HG02885 (cell line): Measurements from ENCODE around the gene TNRC6B.

ENCODE experiments used
- ATAC-seq: cut with Tn5 transposase; IDR thresholded peaks from one replicate; pipeline ENCODE4 v1.9.1; 2021; ENCODE audit warnings: mild to moderate bottlenecking; ENCODE audit not compliant: unreplicated experiment, poor library complexity

TNRC6B gene

GRCh38 chr22:40312050-40312449 is 134.3 kb downstream of the TNRC6B start:
- ATAC-seq: no peak

GRCh38 chr22:40313007-40313406 is 135.3 kb downstream of the TNRC6B start:
- ATAC-seq: no peak

DNA sequence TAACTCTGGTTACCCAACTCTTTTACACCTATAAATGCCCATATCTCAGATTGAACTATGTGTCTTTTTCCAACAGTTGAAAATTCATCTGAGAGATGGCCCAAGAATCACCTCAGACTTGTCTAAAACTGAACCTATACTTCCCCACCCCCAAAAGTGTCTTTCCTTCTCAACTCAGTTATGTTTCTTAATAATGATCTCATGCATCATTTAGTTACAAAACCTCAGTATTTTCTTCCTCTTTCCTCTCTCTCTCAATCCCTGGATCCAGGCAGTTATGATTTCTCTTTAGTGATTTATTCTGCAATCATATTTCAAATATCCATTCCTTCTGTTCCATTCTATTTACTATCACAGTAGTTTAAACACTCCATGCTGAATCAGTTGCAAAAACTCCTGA is 136.3 kb downstream of the TNRC6B start:
- no peak for ATAC-seq

DNA sequence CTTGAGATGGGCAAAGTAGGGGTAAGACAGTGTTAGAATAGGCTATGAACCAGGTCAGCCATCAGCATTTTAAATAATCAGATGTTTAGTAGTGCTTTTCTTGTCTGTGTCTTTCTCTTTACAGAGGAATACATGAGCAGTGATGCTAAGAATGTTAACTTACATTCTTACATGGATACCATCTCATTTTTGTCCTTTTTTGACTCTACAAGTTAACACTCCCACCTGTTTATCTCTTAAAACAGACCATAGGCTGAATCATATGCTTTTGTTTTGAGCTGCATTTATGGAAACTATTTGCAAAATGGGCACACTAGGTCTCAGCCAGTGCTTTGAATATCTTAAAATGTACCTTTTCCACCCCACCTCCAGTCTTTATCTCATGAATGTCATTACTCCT is 143.0 kb downstream of the TNRC6B start:
- no peak for ATAC-seq

GRCh38 chr22:40322021-40322420 is 144.3 kb downstream of the TNRC6B start:
- no peak for ATAC-seq

GRCh38 chr22:40322818-40323447 is 145.2 kb downstream of the TNRC6B start:
- no peak for ATAC-seq

- no peak for ATAC-seq
Observed at GRCh38 chr22:40323681-40324171, 146.0 kb downstream of the TNRC6B start.

DNA sequence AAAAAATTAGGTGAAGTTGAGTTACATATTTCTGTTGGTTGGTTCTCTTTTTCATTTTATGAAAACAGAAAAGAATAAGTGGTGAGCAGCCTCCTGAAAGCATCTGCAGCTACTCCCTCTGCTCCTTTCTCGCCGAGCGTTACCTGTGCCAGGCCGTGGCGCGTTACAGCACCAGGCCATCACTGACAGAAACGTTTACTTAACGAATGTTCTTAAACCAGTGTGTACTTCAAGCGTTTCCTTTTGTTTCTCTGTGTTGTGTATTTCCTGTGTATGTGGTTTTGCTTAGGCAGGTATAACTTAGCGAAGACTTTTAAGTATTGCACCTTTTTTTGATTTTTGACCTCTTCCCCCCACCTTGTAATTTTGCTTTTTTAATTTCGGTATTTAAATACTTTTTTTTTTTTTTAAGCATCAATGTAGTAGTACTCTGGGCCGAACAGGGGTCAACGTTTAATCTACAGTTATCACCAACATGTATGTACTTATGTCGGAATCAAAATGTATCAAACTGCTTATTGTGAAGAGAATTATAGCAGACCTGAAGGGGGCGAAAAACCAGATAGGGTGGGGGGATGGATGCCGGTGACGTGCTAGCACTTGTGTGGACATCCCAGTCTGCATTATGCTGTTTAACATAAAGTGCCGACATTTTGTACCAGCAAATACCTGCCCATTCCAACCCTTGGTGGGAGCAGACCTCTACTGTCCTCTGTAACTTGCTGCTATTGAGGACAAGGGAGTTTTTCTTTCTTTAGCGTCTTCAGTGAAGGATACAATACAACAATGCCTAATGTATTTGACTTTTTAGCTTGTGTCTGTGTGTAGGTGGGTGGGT is 147.0 kb downstream of the TNRC6B start:
- no peak for ATAC-seq

- no peak for ATAC-seq
Observed at GRCh38 chr22:40325315-40325714, 147.6 kb downstream of the TNRC6B start.

DNA sequence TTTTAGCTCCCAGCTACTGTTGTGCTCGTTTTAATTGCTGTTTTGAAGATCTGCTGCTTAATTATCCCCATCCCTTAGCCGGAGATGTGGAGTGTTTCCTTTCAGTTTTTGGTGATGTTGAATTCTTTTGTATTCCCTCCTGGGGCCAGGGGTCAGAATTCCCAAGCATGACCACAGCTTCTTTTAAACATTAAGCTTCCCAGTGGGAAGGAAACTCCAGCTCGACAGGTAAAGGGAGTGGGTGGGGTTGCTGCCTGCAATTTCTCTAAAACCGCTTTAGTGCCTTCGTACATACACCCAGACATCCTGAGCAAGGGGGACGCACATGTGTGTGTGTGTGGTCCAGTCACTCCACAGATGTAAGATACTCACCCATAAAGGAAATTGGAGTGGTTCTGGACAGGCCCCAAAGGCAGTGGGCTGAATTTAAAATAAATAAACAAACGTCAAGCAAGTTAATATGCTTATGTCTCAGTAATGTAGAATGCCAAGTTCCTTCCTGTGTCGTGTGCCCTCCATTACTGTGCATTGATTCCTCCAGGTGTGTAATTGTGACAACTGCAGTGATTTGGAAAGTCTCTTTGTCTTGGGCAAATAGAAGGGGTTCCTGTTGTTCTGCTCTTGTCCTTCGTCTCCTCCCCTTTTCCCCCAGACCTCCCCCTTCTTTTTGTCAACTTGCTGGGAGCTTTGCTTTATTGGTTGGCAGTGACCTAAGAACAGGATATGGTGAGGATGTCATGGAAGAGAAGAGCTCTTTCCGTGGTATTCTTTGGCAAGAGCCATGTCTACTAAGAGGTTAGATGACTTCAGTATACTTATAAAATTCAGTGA is 149.4 kb downstream of the TNRC6B start:
- ATAC-seq: no peak

DNA sequence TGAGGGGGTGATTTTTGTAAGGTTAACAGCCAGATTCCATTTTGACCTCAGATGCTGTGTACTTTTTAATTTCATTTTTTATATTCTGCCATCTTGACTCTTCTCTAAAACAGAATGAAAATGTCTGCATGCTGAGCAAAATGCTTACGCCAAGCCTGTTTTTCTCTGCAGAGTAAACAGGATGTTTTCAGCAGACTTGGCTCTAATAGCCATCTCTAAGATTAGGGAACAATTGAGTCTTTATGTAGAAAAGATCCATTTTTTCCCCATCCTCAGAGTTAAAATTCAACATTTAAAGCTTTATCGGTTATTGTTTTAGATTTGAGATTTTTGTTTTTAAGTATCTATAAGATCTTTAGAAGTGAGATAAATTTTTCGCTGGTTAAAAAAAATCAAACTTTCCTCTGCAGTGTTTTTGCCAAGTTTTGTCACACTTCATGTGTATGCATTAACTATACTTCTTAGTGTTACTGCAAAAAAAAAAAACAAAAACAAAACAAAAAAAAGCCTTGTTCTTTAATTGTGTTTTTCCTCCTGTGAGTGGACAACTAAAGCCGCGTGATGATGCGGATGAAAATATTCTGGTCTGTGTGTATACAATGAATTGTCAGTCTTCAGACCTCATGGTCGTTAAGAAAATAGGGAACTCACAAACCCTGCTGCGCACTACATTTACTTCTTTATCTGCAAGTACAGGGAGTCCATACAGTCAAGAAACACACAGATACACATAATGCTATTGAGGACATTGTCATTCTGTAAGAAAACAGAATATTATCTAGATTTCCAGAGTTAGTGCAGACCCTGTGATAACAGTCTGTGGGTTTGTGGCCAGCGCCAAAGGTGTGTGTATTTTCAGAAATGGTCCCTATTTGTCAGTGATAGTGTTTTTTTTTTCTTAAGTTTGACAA is 151.1 kb downstream of the TNRC6B start:
- no peak for ATAC-seq

- ATAC-seq: no peak
Observed at GRCh38 chr22:40329466-40329865, 151.7 kb downstream of the TNRC6B start.

GRCh38 chr22:40330086-40330485 is 152.4 kb downstream of the TNRC6B start:
- no peak for ATAC-seq

- ATAC-seq: no peak
Observed at GRCh38 chr22:40330615-40331014, 152.9 kb downstream of the TNRC6B start.

- ATAC-seq: no peak
Observed at GRCh38 chr22:40331706-40332105, 154.0 kb downstream of the TNRC6B start.

DNA sequence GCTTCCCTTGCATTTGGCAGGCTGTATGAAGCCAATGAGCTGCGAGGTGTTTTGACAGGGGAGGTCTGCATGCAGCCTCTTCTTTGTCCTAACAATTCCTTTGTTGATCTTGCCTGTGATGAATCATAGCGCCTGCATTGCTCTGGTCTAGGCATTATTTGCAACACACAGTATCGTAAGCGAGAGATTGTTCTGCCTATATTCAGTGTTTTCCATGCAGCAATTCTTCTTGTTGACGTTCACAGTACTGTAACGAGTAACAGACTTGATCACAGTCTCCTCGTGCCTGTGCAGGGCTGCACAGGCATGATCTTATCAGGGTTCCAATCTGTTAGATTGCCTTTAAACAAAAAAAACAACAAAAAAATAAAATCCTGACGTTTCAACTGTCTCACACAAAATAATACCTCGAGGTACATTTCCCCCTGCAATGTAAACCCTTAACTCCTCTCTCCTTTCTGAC is 154.6 kb downstream of the TNRC6B start:
- ATAC-seq: no peak

DNA sequence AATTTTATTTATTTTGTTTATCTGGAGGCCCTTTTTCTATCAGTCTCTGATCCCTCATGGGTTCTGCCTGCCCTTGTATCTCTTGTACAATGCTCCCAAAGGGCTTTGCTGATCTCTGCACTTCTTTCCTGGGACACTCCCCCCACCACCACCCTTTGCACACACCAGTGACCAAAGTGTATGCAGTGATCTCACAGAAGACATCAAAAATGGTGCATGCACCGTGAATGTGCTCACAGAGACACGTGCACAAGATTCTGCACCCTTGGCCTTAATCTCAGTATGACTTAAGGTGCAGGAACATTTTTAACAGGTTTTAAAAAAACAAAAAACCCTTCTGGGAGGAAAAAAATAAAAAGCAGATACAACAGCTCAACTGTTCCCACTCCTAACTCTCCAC is 156.3 kb downstream of the TNRC6B start:
- no peak for ATAC-seq

DNA sequence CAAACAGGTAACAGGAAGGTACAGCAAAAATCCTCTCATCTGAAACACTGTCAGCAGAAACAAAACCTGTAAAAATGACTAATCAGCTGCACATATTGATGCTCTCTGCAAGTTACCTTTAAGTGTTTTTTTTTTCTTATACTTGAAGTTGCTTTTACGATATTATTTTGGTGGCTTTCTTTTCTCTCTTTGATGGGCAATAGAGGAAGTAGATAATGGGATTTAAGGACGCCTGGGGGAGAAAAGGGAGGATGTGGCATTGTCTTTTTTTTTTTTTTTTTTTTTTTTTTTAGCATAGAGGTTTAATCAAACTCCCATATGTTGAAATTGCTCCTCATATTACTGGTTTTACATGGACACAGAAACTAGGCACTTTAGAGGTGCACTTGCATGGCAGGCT is 157.2 kb downstream of the TNRC6B start:
- ATAC-seq: no peak

GRCh38 chr22:40335358-40335757 is 157.6 kb downstream of the TNRC6B start:
- no peak for ATAC-seq

DNA sequence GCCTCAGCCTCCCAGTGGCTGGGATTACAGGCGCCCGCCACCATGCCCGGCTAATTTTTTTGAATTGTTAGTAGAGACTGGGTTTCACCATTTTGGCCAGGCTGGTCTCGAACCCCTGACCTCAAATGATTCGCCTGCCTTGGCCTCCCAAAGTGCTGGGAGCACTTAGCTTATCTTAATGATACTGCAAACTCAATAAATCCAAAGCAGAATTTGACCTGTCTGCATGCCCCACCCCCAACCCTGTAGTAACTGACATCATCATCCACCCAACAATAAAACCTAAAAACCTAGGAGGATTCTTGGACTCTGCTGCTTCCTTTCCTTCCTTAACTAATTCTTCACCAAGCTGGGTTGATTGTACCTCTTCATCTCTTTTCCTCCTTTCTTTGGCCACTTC is 162.3 kb downstream of the TNRC6B start:
- no peak for ATAC-seq
